Mesenchymal stem cell (in vitro differentiated cells and primary cell): ENCODE data around the gene MYL3.

Experiments
- DNase-seq: peaks from one replicate; pipeline ENCODE4 v3.0.0-alpha.2; 2013
- H2AFZ ChIP-seq: one replicate; pipeline ENCODE4 v1.6.1; 2013; ENCODE audit warnings: low read depth, mild to moderate bottlenecking, control low read depth, inconsistent platforms, low read length, moderate library complexity
- H2AK5ac ChIP-seq: 2 replicates; pipeline ENCODE4 v1.6.1; 2013; ENCODE audit warnings: low read length, moderate library complexity, mild to moderate bottlenecking, inconsistent platforms; ENCODE audit not compliant: severe bottlenecking
- H2BK120ac ChIP-seq: one replicate; pipeline ENCODE4 v1.6.1; 2013; ENCODE audit warnings: low read depth, mild to moderate bottlenecking, inconsistent platforms, low read length, moderate library complexity
- H2BK12ac ChIP-seq, 2 experiments: one replicate each; pipeline ENCODE4 v1.6.1; 2013; ENCODE audit warnings: inconsistent platforms in 2 of 2, low read length in 2 of 2, mild to moderate bottlenecking in 2 of 2, moderate library complexity in 2 of 2, control low read depth in 1 of 2
- H2BK15ac ChIP-seq: one replicate; pipeline ENCODE4 v1.6.1; 2013; ENCODE audit warnings: mild to moderate bottlenecking, low read depth, inconsistent platforms; ENCODE audit not compliant: poor library complexity, severe bottlenecking
- H2BK5ac ChIP-seq: 2 replicates; pipeline ENCODE4 v1.6.1; 2013; ENCODE audit warnings: low read depth, mild to moderate bottlenecking, low read length, control low read depth, inconsistent platforms; ENCODE audit not compliant: poor library complexity, severe bottlenecking
- H3K14ac ChIP-seq, 2 experiments: one replicate each; pipeline ENCODE4 v1.6.1; 2013; ENCODE audit warnings: inconsistent platforms in 2 of 2, low read length in 2 of 2, control low read depth in 1 of 2, mild to moderate bottlenecking in 1 of 2, moderate library complexity in 1 of 2
- H3K18ac ChIP-seq, 2 experiments: one replicate each; pipeline ENCODE4 v1.6.1; 2013; ENCODE audit warnings: inconsistent platforms in 2 of 2, low read length in 2 of 2, control low read depth in 1 of 2, low read depth in 1 of 2, mild to moderate bottlenecking in 1 of 2
- H3K23ac ChIP-seq, 2 experiments: one replicate each; pipeline ENCODE4 v1.6.1; 2013; ENCODE audit warnings: inconsistent platforms in 2 of 2, low read length in 2 of 2, mild to moderate bottlenecking in 2 of 2, moderate library complexity in 2 of 2, control low read depth in 1 of 2
- H3K27ac ChIP-seq: 2 replicates; pipeline ENCODE4 v1.5.1; 2013; ENCODE audit warnings: mild to moderate bottlenecking, moderate library complexity, low read length, control low read depth, inconsistent platforms; ENCODE audit not compliant: poor library complexity, severe bottlenecking
- H3K27me3 ChIP-seq, 2 experiments: 2 replicates each; pipeline versions ENCODE4 v1.6.1 to v1.7.0; 2013; ENCODE audit warnings: low read length in 2 of 2, mild to moderate bottlenecking in 2 of 2, moderate library complexity in 2 of 2, control low read depth in 1 of 2, inconsistent platforms in 1 of 2; ENCODE audit not compliant: control insufficient read depth in 1 of 2, insufficient read depth in 1 of 2
- H3K36me3 ChIP-seq, 2 experiments: 2 replicates each; pipeline versions ENCODE4 v1.6.1 to v1.7.0; 2013; ENCODE audit warnings: low read length in 2 of 2, control low read depth in 1 of 2, inconsistent platforms in 1 of 2, low read depth in 1 of 2, mild to moderate bottlenecking in 1 of 2; ENCODE audit not compliant: insufficient read depth in 2 of 2, control insufficient read depth in 1 of 2
- H3K4ac ChIP-seq, 2 experiments: one replicate each; pipeline ENCODE4 v1.6.1; 2013; ENCODE audit warnings: inconsistent platforms in 2 of 2, low read length in 2 of 2, mild to moderate bottlenecking in 2 of 2, moderate library complexity in 2 of 2, control low read depth in 1 of 2, low read depth in 1 of 2
- H3K4me1 ChIP-seq: 2 replicates; pipeline ENCODE4 v1.6.1; 2013; ENCODE audit warnings: low read depth, low read length, control low read depth; ENCODE audit not compliant: control insufficient read depth, insufficient read depth
- H3K4me2 ChIP-seq: 2 replicates; pipeline ENCODE4 v1.6.1; 2013; ENCODE audit warnings: low read length, mild to moderate bottlenecking, inconsistent platforms; ENCODE audit not compliant: poor library complexity, severe bottlenecking
- H3K4me3 ChIP-seq, 2 experiments: 2 replicates each; pipeline versions ENCODE4 v1.5.1 to v1.7.0; 2013; ENCODE audit warnings: low read length in 2 of 2, mild to moderate bottlenecking in 2 of 2, control low read depth in 1 of 2, low read depth in 1 of 2; ENCODE audit not compliant: insufficient read depth in 1 of 2
- H3K79me1 ChIP-seq: replicated peaks from 2 replicates; pipeline ENCODE4 v1.6.1; 2013; ENCODE audit warnings: mild to moderate bottlenecking, control low read depth, low read length, inconsistent platforms; ENCODE audit not compliant: poor library complexity, severe bottlenecking
- H3K9ac ChIP-seq: 2 replicates; pipeline ENCODE4 v1.7.0; 2013; ENCODE audit warnings: mild to moderate bottlenecking, low read length, moderate library complexity
- H3K9me3 ChIP-seq: 2 replicates; pipeline ENCODE4 v1.7.0; 2013; ENCODE audit warnings: mild to moderate bottlenecking, low read length; ENCODE audit not compliant: control insufficient read depth
- H4K8ac ChIP-seq: one replicate; pipeline ENCODE4 v1.6.1; 2013; ENCODE audit warnings: inconsistent platforms, mild to moderate bottlenecking, low read length, moderate library complexity
- H4K91ac ChIP-seq: one replicate; pipeline ENCODE4 v1.6.1; 2013; ENCODE audit warnings: mild to moderate bottlenecking, low read length, inconsistent platforms
- WGBS: methylation state at CpG from one replicate; pipeline ENCODE4 v1.1.7; 2013; ENCODE audit warnings: mixed read lengths; 5-methylcytosine and 5-hydroxymethylcytosine counted together

MYL3 gene

DNA sequence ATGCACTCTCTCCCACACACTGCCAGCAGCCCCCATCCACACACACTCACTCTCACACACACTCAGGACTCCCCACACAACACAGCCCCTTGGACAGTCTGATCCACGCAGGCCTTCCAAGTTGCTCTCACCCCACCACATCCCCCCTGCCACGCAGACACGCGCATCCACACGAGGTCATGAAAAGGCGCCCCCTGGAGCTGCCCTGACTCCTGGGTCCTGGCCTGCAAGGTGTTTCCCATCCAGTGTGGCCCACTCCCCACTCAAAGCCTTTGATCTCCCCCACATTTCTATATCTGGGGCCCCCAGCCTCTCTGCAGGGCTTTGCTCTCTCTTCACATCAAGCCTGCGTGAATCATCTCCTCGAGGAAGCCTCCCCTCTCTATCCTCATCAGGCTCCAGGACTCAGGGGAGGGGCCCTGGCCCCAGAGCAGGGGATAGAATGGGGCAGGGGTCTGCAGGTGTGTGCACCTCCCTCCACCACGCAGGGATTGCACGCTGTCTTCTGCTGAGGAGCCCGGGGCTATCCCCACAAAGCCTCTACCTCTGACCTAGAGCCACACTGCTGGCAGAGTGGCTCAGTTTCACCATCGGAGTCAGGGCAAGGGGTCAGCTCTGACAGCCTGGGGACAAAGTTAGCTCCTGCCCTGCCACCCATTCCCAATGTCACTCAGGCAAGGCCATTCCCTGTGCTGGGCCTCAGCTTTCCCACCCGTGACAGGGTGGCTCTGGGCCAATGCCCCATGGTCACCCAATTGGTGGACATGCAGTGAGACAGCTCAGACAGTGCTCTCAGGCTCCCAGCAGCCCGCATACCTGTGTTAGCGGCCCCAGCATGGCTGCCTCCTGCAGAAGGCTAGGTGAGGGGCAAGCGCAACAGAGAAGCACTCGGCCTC is 6.4 kb downstream of the MYL3 start:
- H2BK5ac ChIP-seq = no peak overlapping the region
- H3K9ac ChIP-seq = no peak overlapping the region
- H2BK12ac ChIP-seq = no peak overlapping the region
- H4K91ac ChIP-seq = no peak overlapping the region
- no peaks in the 10 kb centered on the region for H3K36me3 ChIP-seq
- H3K27me3 ChIP-seq = peaks cover 20 to 42% of the 10 kb centered on the region in 2 experiments
- H3K79me1 ChIP-seq = no peaks in the 10 kb centered on the region
- no peaks in the 10 kb centered on the region for H3K9me3 ChIP-seq
- peaks cover under 1% of the 10 kb centered on the region for H3K4me1 ChIP-seq
- no peak overlapping the region for H2BK120ac ChIP-seq
- no peak overlapping the region for H3K4me3 ChIP-seq
- no peak overlapping the region for H2AK5ac ChIP-seq
- no peak overlapping the region for H3K4me2 ChIP-seq
- H2AFZ ChIP-seq = no peak overlapping the region
- no peak overlapping the region for H3K27ac ChIP-seq
- DNase-seq = no peak
- H3K23ac ChIP-seq = no peak overlapping the region
- H3K4ac ChIP-seq = no peak overlapping the region
- H3K18ac ChIP-seq = no peak overlapping the region
- no peak overlapping the region for H3K14ac ChIP-seq
- WGBS = 82% methylated on average over 17 of the region's 17 CpGs
- no peak overlapping the region for H2BK15ac ChIP-seq
- H4K8ac ChIP-seq = no peak overlapping the region

DNA sequence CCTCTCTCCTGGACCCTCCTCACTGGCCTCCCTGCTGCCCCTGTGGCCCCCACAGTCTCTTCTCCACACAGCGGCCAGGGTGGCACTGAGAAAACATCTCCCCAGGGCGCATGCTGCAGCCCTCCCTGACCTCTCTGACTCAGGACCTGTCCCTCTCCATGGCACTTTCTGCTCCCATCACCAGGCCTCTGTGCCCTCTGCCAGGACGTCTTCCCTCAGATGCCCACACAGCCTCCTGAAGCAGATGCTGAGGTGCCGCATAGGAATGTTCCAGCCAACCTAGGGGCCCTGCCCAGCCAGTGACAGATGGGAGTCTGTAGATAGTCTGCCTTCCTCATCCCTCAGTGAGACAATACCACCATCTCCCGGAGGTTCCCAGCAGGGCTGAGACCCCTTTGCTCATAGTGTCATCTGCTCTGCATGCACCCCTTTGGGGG is 8.7 kb downstream of the MYL3 start:
- Histone ChIP-seq H3K36me3 (no peaks in the 10 kb centered on the region), H3K27ac (no peak overlapping the region), H3K4ac (no peak overlapping the region), H3K9me3 (no peaks in the 10 kb centered on the region), H2AK5ac (no peak overlapping the region), H2BK12ac (no peak overlapping the region), H3K4me1 (peaks cover 3% of the 10 kb centered on the region), H3K79me1 (no peaks in the 10 kb centered on the region), H3K4me3 (no peak overlapping the region), H3K9ac (no peak overlapping the region), H2AFZ (no peak overlapping the region), H3K4me2 (no peak overlapping the region), H3K27me3 (peaks cover 19 to 39% of the 10 kb centered on the region in 2 experiments), H4K91ac (no peak overlapping the region), H2BK120ac (no peak overlapping the region), H4K8ac (no peak overlapping the region), H3K23ac (no peak overlapping the region), H3K18ac (no peak overlapping the region), H3K14ac (no peak overlapping the region), H2BK5ac (no peak overlapping the region), H2BK15ac (no peak overlapping the region)
- DNase-seq = no peak
- 88% methylated on average over 5 of the region's 5 CpGs for WGBS

DNA sequence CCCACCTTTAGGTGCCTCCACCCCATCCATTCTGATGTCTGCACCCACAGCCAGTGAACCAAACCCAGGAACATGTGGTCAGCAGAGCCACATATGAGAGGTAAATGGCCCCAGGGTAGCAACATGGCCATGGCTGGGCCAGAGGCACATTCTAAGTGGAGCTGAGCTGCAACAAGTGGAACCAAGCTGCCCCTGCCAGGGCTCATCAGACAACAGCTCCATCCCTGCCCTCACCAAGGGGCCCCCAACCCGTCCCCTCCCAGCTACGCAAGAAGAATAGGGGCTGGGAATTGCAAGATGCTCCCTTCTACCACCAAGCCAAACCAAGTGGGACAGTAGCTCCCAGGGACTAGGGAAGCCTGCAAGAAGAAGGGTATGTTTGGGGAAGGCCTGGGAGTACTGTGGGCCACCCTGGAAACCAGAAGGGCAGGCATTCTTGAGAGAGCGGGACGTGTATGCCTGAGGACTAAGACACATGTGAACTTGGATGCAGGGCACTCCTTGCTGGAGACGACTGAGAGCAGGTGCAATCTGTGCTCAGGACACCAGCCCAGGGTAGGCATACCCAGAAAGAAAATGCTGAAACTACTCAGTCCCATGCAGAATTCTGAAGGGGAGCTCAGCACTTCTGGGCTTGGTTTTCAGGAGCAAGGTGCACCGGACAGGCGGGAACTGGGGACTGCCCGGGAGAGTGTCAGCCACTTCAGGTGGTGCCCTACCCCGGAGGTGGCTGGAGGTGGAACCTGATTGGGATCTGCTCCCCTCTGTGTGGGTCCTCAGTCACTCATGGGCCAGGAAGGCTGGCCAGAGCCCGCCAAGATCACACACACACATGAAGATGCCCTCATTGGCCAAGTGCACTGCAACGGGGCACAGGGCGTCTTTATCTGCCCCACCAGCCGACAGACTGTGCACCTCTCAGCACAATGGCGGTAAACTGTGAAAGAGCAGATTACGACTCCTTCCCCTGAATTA is 9.5 kb downstream of the MYL3 start:
- no peak overlapping the region for H2BK120ac ChIP-seq
- H3K4ac ChIP-seq = no peak overlapping the region
- no peak overlapping the region for H3K4me2 ChIP-seq
- H3K36me3 ChIP-seq = no peaks in the 10 kb centered on the region
- H3K27me3 ChIP-seq = peaks cover 18 to 30% of the 10 kb centered on the region in 2 experiments
- no peak overlapping the region for H3K4me3 ChIP-seq
- 90% methylated on average over 14 of the region's 15 CpGs for WGBS
- H3K23ac ChIP-seq = no peak overlapping the region
- no peak overlapping the region for H3K27ac ChIP-seq
- no peak overlapping the region for H2AFZ ChIP-seq
- no peak overlapping the region for H2BK5ac ChIP-seq
- no peaks in the 10 kb centered on the region for H3K9me3 ChIP-seq
- no peak overlapping the region for H3K18ac ChIP-seq
- DNase-seq = no peak
- no peaks in the 10 kb centered on the region for H3K79me1 ChIP-seq
- H4K8ac ChIP-seq = no peak overlapping the region
- H3K14ac ChIP-seq = no peak overlapping the region
- H3K4me1 ChIP-seq = peaks cover 4% of the 10 kb centered on the region
- no peak overlapping the region for H2AK5ac ChIP-seq
- H2BK12ac ChIP-seq = no peak overlapping the region
- H2BK15ac ChIP-seq = no peak overlapping the region
- no peak overlapping the region for H4K91ac ChIP-seq
- no peak overlapping the region for H3K9ac ChIP-seq

DNA sequence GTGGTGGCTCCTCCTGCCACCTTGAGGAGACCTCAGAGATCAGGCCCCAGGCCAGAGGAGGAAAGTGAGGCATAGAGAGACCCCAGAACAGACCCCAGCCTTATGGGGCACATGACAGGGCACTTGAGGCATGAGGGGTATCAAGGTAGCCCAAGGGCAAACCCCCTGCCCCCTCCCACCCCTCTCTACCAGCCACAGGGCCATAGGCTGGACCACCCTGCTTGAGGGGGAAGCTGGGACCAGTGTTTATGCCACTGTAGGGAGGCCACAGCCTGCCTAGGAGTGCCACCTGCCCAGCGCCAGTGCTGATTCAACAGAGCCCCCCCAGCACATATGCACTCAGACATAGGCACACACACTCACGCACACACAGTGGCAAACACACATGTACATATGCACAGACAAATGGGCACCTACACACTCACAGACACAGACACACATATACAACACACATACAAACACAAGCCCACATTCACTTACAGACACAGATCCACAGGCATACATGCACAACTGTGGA is 10.3 kb downstream of the MYL3 start:
- Histone ChIP-seq H2BK12ac (no peak overlapping the region), H3K4me1 (peaks cover 4% of the 10 kb centered on the region), H3K36me3 (no peaks in the 10 kb centered on the region), H3K4me2 (no peak overlapping the region), H4K8ac (no peak overlapping the region), H2BK15ac (no peak overlapping the region), H3K79me1 (no peaks in the 10 kb centered on the region), H3K9me3 (no peaks in the 10 kb centered on the region), H3K4ac (no peak overlapping the region), H3K27ac (no peak overlapping the region), H3K9ac (no peak overlapping the region), H4K91ac (no peak overlapping the region), H3K27me3 (peaks cover 10 to 22% of the 10 kb centered on the region in 2 experiments), H2AFZ (no peak overlapping the region), H3K18ac (no peak overlapping the region), H3K23ac (no peak overlapping the region), H3K14ac (no peak overlapping the region), H2AK5ac (no peak overlapping the region), H2BK120ac (no peak overlapping the region), H2BK5ac (no peak overlapping the region), H3K4me3 (no peak overlapping the region)
- 83% methylated on average over 2 of the region's 2 CpGs for WGBS
- no peak for DNase-seq
